Bronchial epithelial cell (primary cell): Measurements from ENCODE around the gene AP4M1. TPM values are rescaled to one million over a fixed set of nuclear protein-coding genes. Genes with fewer than 3 reads are reported as not detected.

Experiments used
- DNase-seq: peaks from one replicate; pipeline ENCODE4 v3.0.0-alpha.2; 2010; ENCODE audit warnings: low read depth
- FAIRE-seq: peaks from 2 replicates; lab custom pipeline; 2011; peaks lifted over from hg19 to GRCh38; lab: Jason Lieb, UNC
- H3K27me3 ChIP-seq: 2 replicates; pipeline ENCODE4 v1.5.1; 2011; ENCODE audit warnings: low read length; ENCODE audit not compliant: control insufficient read depth, insufficient read depth
- H3K36me3 ChIP-seq: 2 replicates; pipeline ENCODE4 v1.5.1; 2011; ENCODE audit warnings: low read length; ENCODE audit not compliant: control insufficient read depth, insufficient read depth
- H3K4me3 ChIP-seq: 2 replicates; pipeline ENCODE4 v1.5.1; 2011; ENCODE audit warnings: mild to moderate bottlenecking, low read depth, low read length, control low read depth
- CTCF ChIP-seq: IDR thresholded peaks from 2 replicates; pipeline ENCODE4 v1.5.1; 2011; ENCODE audit warnings: mild to moderate bottlenecking, moderate library complexity, low read length, control low read depth, inconsistent platforms; ENCODE audit not compliant: insufficient read depth, severe bottlenecking
- total RNA-seq: library from RNA; depleted of rRNA; stranded (reverse); fragments of >200 nt; gene quantifications from 2 replicates; pipeline ENCODE4 v1.2.1, GENCODE V29; 2014

The AP4M1 gene
- total RNA-seq, 1 donor from 2014 or later, result 22.6 TPM

- H3K4me3 ChIP-seq, result no peak overlapping the region
- H3K36me3 ChIP-seq, result peaks cover 56% of the 10 kb centered on the region
- no peaks in the 10 kb centered on the region for H3K27me3 ChIP-seq
- DNase-seq (no peak), FAIRE-seq (no peak)
- no peak for TF ChIP-seq CTCF
These were observed 5.7 kb upstream of the AP4M1 start for GRCh38 chr7:100095704-100096103.

- no peak for FAIRE-seq
- no peak for TF ChIP-seq CTCF
- no peak for DNase-seq
- Histone ChIP-seq H3K4me3 (no peak overlapping the region), H3K36me3 (peaks cover 36% of the 10 kb centered on the region), H3K27me3 (no peaks in the 10 kb centered on the region)
These were observed 2.5 kb upstream of the AP4M1 start for GRCh38 chr7:100098913-100099312.

- TF ChIP-seq CTCF, result no peak
- DNase-seq (no peak), FAIRE-seq (no peak)
- Histone ChIP-seq H3K4me3 (peak overlapping the region; percentile 69), H3K36me3 (peaks cover 33% of the 10 kb centered on the region), H3K27me3 (no peaks in the 10 kb centered on the region)
These were observed 2.0 kb upstream of the AP4M1 start for GRCh38 chr7:100099452-100099851.

GRCh38 chr7:100100420-100101015 is 925 bp upstream of the AP4M1 start:
- Histone ChIP-seq H3K27me3 (no peaks in the 10 kb centered on the region), H3K4me3 (peak overlapping the region; percentile 69), H3K36me3 (peaks cover 34% of the 10 kb centered on the region)
- TF ChIP-seq CTCF, result no peak
- FAIRE-seq (no peak), DNase-seq (peak; percentile 81)

GRCh38 chr7:100102950-100103840 is 1.8 kb downstream of the AP4M1 start:
- DNase-seq (no peak), FAIRE-seq (no peak)
- Histone ChIP-seq H3K36me3 (peaks cover 29% of the 10 kb centered on the region), H3K4me3 (no peak overlapping the region), H3K27me3 (no peaks in the 10 kb centered on the region)
- no peak for TF ChIP-seq CTCF
